Dermis blood vessel endothelial cell (primary cell): ENCODE results near the gene SMARCC2. TPM values are rescaled to one million over a fixed set of nuclear protein-coding genes. Genes with fewer than 3 reads are reported as not detected.
A peak's percentile ranks its signal among the peaks of the same experiment; 100 is the strongest.

Source experiments
- DNase-seq: peaks from one replicate; pipeline ENCODE4 v3.0.0; 2010
- total RNA-seq: library from RNA; depleted of rRNA; stranded (reverse); fragments of >200 nt; gene quantifications from 2 replicates; pipeline ENCODE4 v1.2.3, GENCODE V29; 2014

SMARCC2 gene
- total RNA-seq, 1 donor from 2014 or later = 47.5 TPM

GRCh38 chr12:56151672-56152131 lies 37.6 kb downstream of the SMARCC2 start:
- DNase-seq = peak; percentile 34

- DNase-seq = peak; percentile 56
Observed at GRCh38 chr12:56150563-56150962, 38.7 kb downstream of the SMARCC2 start.

GRCh38 chr12:56146492-56147460 lies 42.5 kb downstream of the SMARCC2 start:
- DNase-seq = peak; percentile 83

- no peak for DNase-seq
Observed at GRCh38 chr12:56145217-56145616, 44.1 kb downstream of the SMARCC2 start.

GRCh38 chr12:56143870-56144269 lies 45.4 kb downstream of the SMARCC2 start:
- DNase-seq = peak; percentile 82

GRCh38 chr12:56143217-56143616 lies 46.1 kb downstream of the SMARCC2 start:
- no peak for DNase-seq

- no peak for DNase-seq
Observed at GRCh38 chr12:56141946-56142784, 47.1 kb downstream of the SMARCC2 start.

GRCh38 chr12:56137853-56138571 lies 51.3 kb downstream of the SMARCC2 start:
- DNase-seq = no peak

GRCh38 chr12:56134897-56135296 lies 54.4 kb downstream of the SMARCC2 start:
- DNase-seq = no peak

GRCh38 chr12:56130876-56131275 lies 58.4 kb downstream of the SMARCC2 start:
- no peak for DNase-seq

GRCh38 chr12:56129942-56130495 lies 59.3 kb downstream of the SMARCC2 start:
- no peak for DNase-seq

- peak; percentile 55 for DNase-seq
Observed at GRCh38 chr12:56129206-56129941, 59.9 kb downstream of the SMARCC2 start.

- peak; percentile 41 for DNase-seq
Observed at GRCh38 chr12:56128670-56129205, 60.5 kb downstream of the SMARCC2 start.

- peak; percentile 100 for DNase-seq
Observed at GRCh38 chr12:56127888-56128669, 61.2 kb downstream of the SMARCC2 start, which contains the start of gene ESYT1. TSS of gene ESYT1 (plus strand) at chr12:56128267. CDS start at chr12:56128320, 53 bp downstream.

GRCh38 chr12:56127485-56127887 lies 61.8 kb downstream of the SMARCC2 start:
- no peak for DNase-seq

GRCh38 chr12:56126732-56127239 lies 62.5 kb downstream of the SMARCC2 start:
- DNase-seq = peak; percentile 10

- DNase-seq = no peak
Observed at GRCh38 chr12:56124133-56124532, 65.2 kb downstream of the SMARCC2 start.

- no peak for DNase-seq
Observed at GRCh38 chr12:56122637-56123036, 66.6 kb downstream of the SMARCC2 start.

GRCh38 chr12:56121204-56121870 lies 67.9 kb downstream of the SMARCC2 start:
- no peak for DNase-seq
